ENCODE data around the gene BLOC1S5.
"Not testable (repeated sequence)": the region's sequence is repeated elsewhere in the genome, so short reads cannot be mapped to it uniquely, and the experiment has no call there.

The BLOC1S5 gene

DNA sequence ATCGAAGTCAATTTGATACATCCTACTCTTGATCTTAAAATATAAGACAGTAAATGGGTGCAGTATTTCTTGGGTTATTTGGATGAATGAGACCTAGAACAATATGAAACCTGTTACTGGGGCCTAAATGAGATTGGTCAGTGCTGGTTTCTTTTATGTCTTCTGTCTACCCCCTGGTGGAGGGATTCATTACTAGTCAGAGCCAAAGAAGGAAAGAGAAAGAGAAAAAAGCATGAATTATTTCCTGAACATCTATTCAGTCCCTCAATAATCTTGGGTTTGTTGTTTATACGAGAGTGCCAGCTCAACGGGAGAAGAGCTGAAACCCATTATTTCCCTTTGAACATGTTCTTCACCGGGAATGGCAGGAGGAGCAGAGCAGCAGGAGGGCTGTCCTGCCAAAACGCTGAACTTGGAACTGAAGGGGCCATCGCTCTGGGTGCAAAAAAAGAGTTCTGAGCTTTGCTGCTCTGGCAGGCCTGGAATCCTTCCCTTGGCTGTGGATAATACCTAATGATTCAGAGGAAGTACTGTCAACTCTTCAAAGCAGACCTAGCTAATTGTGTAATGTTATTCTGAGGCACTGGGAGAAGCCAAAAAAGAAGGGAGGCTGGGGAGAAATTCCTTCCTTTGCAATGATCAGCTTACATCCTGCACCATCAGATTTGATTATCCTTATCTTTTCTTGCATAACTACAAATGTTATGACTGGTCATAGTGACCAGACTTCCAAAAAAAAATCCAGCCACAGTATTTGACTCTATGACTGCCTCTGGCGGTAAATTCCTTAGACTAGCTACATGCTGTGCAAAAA lies 72.0 kb downstream of the BLOC1S5 start:
- DNase-seq (ENCODE audit: low read depth): no peak

DNA sequence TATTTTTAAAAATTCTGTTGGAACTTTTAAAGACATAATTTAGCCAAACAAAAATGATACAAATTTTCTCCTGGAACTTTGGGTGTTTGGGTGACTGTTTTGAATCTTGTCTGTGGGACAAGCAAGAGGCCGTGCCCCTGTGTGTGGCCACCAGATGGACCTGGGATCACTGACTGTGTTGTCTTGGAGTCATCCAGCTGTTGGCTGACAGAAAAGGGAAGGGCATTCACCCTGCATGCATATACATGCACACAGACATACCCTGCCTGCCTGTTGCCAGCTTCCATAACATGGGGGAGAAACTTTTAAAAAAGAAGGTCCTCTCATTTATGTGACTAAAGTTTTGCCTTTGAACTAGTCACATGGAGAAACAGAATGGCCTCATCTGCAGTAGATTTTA lies 72.7 kb downstream of the BLOC1S5 start:
- no peak for DNase-seq (ENCODE audit: low read depth)

DNA sequence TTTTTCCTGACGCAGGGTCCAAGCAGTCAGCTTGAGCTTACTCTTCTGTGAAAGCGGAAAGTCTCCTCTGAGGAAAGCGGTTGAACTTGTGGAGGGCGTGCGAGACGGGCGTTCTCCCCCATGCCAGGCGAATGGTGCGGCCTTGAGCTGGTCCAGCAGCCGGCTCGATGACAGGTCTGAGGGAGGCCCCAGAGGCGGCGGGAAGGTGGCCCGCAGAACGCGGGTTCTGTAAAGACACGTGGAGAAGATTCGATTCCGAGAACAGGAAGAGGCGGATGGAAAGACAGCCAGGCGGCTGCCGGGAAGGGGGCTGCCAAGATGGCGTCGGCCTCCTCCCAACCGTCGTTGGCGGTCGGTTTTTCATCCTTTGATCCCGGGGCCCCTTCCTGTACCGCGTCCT lies 78.0 kb downstream of the BLOC1S5 start:
- DNase-seq (ENCODE audit: low read depth): no peak

DNA sequence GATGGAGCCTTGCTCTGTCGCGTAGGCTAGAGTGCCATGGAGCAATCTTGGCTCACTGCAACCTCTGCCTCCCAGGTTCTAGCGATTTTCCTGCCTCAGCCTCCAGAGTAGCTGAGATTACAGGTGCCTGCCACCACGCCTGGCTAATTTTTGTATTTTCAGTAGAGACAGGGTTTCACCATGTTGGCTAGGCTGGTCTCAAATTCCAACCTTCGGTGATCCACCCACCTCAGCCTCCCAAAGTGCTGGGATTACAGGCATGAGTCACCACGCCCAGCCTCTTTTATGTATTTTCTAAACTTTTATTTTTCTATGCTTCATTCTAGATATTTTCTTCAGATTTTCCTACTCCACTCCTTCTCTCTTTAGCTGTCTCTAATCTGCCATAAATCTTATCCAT lies 80.2 kb downstream of the BLOC1S5 start:
- not testable (repeated sequence) for DNase-seq (ENCODE audit: low read depth)

DNA sequence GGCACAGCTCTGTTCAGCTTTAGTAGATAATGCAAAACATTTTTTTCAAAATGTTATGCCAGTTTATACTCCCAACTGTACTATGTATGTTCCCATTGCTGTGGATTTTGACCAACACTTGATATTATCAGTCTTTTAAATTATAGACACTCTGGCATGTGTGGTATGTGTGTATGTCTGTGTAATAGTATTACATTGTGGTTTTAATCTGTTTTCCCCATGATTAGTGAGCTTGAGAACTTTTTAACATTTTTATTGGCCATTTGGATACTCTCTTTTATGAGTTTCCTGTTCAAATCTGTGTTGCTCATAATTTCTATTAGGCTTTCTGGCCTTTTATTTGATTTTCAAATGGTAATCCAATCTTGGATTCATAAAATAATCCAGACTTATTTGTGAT lies 84.4 kb downstream of the BLOC1S5 start:
- no peak for DNase-seq (ENCODE audit: low read depth)

DNA sequence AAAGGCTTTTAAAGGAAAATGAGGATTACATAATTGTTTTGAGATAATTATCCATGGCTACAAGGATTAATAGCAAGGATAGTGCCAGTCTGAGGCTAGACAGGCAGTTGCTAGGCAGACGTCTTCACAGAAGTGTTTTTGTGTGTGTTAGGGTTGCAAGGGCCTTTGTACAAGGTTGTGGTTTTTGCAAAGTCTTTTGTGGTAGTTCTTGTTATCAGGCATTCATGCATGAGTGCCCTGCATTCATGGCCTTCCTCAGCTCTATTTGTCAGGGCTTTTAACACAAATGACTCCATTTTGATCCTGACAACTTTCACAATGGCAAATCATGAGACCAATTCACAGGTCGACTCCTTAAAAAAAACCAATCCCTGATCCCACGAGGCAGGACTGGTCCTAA lies 85.5 kb downstream of the BLOC1S5 start:
- DNase-seq (ENCODE audit: low read depth): no peak

DNA sequence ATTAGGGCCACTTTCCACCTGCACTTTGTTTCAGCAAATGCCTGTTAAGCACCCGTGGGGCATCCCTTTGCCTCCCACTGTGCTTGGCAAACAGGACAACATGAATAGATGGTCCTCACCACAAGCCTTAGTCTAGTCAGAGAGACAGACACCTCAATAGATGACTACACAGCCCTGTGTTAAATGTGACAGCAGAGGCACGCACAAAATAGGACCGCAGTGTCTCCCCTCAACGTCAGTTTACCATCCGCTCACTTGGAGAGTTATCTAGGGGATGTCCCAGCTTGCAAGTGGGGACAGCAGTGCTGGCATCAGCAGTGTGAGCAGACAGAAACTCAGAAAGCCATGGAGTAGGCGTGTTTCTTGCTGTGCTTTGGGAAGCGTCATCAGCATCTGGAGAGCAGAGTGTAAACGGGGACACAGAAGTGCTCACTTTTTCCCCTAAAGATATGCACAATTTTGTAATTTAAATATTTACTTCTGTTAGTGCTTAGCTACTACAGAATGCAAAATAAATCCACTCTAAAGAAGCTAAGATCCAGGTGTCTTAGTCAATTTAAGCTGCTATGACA lies 87.6 kb downstream of the BLOC1S5 start:
- DNase-seq (ENCODE audit: low read depth): no peak

DNA sequence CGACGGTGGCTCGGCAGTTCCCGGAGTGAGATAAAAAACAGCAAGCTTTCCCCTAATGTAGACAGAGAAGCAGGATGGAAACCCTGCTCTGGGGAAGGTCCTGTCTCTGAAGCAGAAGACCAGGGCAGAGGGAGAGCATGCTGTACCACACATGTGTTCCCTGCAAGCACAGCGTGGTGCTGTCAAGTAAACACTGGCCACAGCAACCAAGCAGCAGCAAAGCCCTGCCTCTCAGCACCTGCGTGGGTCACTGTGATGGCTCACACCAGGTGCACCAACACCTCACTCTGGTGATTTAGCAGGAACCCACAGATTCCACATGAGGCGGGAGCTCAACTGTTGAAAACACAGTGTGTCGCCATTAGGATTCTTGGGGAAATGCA lies 88.4 kb downstream of the BLOC1S5 start:
- DNase-seq (ENCODE audit: low read depth): no peak

DNA sequence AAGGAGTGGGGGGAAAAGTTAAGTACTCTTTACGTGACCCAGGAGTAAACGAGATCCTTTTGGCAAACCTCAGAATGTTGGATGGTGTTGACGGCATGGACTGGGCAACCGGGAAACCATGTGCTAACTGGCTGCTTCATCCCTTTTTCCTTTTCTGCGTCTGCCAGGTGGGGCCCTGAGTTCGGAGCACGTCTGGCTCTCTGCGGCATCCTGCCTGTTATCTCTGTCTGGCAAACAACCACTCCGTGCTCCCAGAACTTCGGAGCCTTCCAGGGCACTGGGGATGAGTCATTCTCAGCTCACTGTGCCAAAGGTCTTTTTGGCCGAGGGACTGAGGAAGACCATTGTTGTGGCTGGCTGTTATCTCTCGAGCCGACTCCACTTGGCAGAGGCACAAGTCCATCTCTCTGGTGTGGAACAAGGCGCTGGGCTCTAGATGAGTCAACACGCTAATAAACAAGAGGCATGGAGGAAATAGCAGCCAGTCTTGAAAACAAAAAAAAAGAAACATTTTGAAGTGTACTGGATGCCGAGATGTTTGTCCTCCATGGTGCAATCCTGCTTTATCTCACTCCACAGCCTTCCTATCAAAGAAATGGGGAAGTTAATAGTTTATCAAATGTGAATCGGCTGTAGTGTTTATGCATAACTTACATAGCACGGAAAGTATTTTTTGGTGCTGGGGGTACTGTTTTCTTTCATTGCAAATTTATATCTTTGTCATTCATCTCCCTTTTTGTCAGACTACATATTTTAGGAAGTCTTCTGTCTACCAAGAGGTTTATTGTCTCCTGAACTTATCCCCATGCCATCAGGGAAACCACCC lies 89.0 kb downstream of the BLOC1S5 start:
- no peak for DNase-seq (ENCODE audit: low read depth)

DNA sequence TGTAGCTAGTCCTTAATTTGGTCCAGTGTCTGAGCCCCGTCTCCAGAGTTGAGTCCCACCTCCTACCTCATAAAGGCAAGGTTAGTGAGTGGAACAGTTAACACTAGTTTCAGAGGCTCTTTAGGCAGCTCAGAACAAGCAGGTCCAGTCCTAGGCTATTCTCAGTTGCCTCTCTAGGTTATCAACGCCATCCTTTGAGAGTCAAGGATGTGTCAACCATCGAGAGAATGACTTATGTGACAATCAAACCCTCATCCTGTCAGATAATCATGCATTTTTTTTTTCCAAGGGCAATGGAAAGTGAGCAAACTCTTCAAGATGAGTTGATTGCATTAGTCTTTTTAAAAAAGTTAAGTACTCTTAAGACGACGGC lies 89.6 kb downstream of the BLOC1S5 start:
- DNase-seq (ENCODE audit: low read depth): no peak

DNA sequence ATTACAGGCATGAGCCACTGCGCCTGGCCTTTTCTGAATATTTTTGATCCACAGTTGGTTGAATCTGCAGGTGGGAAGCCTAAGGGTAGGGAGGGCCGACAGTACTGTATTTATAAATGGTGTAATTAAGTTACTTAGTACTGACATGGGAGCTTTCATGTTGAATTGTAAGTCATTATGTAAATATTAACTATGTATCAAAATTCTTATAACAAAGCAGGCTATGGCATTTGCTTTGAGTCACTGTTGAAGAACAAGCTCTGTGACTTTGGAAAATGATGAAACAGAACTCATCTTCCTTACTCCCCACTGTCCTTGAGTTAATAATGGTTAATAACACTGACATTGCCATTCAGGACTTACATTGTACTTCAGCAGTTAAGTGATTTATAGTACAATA lies 90.6 kb downstream of the BLOC1S5 start:
- no peak for DNase-seq (ENCODE audit: low read depth)

DNA sequence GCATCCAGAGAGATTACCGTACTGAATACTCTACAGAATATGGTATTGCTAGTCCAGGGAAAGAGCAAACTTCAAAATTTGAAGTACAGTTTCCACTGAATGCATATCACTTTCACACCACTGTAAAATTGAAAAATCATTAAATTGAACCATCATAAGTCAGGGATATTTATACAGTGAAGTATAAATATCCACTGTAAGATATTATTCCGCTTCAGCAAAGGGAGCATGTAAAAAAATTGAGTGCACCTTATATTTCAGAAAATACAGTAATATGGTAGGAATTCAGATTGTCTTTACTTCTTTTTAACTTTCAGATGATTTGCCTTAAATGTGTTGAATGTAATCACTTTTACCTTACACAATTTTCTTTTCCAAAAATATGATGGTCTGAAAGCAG lies 92.7 kb downstream of the BLOC1S5 start:
- no peak for DNase-seq (ENCODE audit: low read depth)

DNA sequence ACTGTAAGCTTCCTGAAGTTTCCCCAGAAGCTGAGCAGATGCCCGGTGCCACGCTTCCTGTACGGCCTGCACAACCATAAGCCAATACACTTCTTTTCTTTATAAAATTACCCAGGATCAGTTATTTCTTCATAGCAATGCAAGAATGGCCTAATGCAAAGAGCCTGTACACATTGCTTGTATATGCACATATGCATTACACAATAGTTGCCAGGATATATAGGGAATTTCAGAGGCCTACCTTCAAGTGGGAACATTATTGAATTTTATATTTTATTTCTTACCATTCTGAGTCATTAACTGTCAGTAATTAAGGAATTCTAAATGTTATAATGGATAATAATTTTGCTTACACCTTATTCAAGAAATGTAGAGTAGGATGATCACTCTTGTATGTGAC lies 93.6 kb downstream of the BLOC1S5 start:
- no peak for DNase-seq (ENCODE audit: low read depth)
